Coronary artery (tissue), 2 donors: ENCODE results near the gene CPA1.

Experiments used
- DNase-seq: peaks from one replicate; pipeline ENCODE4 v3.0.0-alpha.2; 2017; ENCODE audit warnings: low spot score
- H3K27ac ChIP-seq, 2 donors: fragments of 200-600 bp; sonication (generic); one replicate each; pipeline ENCODE4 v1.5.1; 2016 to 2019
- H3K4me3 ChIP-seq: fragments of 200-600 bp; sonication (generic); 2 replicates; pipeline ENCODE4 v1.5.1; 2016; ENCODE audit warnings: mild to moderate bottlenecking, moderate library complexity
- CTCF ChIP-seq: fragments of 200-600 bp; sonication (generic); IDR thresholded peaks from one replicate; pipeline ENCODE4 v1.5.1; 2019; ENCODE audit warnings: antibody characterized with exemption

Gene CPA1

GRCh38 chr7:130426564-130426963 lies 46.3 kb downstream of the CPA1 start:
- no peak for TF ChIP-seq CTCF
- no peak overlapping the region for H3K4me3 ChIP-seq
- H3K27ac ChIP-seq: no peak overlapping the region
- no peak for DNase-seq

GRCh38 chr7:130429019-130429418 lies 48.7 kb downstream of the CPA1 start:
- no peak overlapping the region for H3K27ac ChIP-seq
- no peak for DNase-seq
- no peak for TF ChIP-seq CTCF
- no peak overlapping the region for H3K4me3 ChIP-seq

GRCh38 chr7:130430115-130430514 lies 49.8 kb downstream of the CPA1 start:
- no peak for DNase-seq
- H3K27ac ChIP-seq: no peak overlapping the region
- H3K4me3 ChIP-seq: peak overlapping the region; percentile 31
- TF ChIP-seq CTCF: no peak

GRCh38 chr7:130430841-130431666 lies 50.8 kb downstream of the CPA1 start:
- Histone ChIP-seq H3K27ac (no peak overlapping the region), H3K4me3 (peak overlapping the region; percentile 31)
- no peak for DNase-seq
- no peak for TF ChIP-seq CTCF

DNA sequence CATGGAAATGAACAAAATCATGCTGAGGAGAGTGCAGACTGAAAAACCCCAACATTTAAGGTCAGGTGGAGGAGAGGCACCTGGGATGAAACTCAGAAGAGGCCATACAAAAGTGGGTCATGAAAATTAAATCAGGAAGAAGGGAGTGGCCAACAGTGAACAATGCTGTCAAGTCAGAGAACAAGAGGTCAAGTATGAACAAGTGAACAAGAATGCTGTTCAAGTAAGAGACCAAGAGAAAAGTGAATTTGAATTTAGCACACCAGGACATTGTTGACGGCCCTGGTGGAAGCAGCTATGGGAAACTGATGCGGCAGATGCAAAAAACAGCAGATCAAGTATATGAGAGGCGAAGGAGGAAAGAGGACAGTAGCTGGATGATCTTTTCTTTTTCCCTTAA lies 52.6 kb downstream of the CPA1 start:
- H3K4me3 ChIP-seq: no peak overlapping the region
- no peak for DNase-seq
- TF ChIP-seq CTCF: no peak
- H3K27ac ChIP-seq: no peak overlapping the region

DNA sequence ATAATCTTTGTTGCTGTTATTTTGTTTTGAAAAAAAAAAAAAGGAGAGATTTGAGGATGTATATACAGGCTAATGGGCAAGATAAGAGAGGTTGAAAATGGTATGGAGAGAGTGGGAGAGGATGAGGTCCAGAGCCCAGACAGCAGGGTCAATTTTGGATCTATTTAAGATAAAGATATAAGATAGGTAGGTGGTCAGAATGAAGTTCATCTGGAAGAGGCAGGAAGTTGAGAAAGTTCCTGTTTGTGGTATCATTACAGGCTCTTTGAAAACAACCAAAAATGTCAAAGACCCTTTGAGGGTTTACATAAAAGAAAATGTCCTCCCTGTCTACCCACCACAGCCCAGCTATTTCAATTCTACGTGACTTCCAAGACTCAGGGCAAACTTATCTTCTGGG lies 53.0 kb downstream of the CPA1 start:
- TF ChIP-seq CTCF: no peak
- Histone ChIP-seq H3K4me3 (no peak overlapping the region), H3K27ac (no peak overlapping the region)
- DNase-seq: no peak

GRCh38 chr7:130435311-130435854 lies 55.1 kb downstream of the CPA1 start:
- H3K27ac ChIP-seq: no peak overlapping the region
- DNase-seq: no peak
- no peak overlapping the region for H3K4me3 ChIP-seq
- TF ChIP-seq CTCF: no peak
